SH-SY5Y (cell line): ENCODE results near the gene EIF3F.

Source experiments
- GATA2 ChIP-seq: IDR thresholded peaks from 2 replicates; pipeline ENCODE4 v1.6.1; 2011; ENCODE audit warnings: mild to moderate bottlenecking, low read depth, low read length
- GATA3 ChIP-seq: IDR thresholded peaks from 2 replicates; pipeline ENCODE4 v1.6.1; 2011; ENCODE audit warnings: low read depth, mild to moderate bottlenecking, low read length, moderate library complexity

Gene EIF3F

DNA sequence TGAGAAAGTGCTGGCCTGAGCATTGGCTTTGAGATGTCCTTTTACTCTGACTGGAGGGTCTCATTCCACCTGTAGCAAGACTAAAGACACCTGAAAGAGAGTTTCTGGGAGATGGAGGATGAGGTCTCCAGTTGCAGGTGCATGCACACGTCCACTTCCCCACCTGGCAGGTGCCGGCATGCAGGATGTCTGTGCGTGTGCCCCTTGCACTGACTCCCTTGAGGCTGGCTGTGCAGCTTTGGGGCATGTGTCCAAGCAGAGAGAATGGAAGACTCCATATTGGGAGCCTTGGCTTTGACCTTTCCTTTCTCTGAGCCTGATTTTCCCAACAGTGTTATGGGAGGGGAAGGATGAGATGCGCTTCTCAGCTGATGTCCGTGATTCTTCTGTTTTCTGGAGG lies 49.8 kb downstream of the EIF3F start:
- TF ChIP-seq GATA2 (no peak), GATA3 (no peak)

DNA sequence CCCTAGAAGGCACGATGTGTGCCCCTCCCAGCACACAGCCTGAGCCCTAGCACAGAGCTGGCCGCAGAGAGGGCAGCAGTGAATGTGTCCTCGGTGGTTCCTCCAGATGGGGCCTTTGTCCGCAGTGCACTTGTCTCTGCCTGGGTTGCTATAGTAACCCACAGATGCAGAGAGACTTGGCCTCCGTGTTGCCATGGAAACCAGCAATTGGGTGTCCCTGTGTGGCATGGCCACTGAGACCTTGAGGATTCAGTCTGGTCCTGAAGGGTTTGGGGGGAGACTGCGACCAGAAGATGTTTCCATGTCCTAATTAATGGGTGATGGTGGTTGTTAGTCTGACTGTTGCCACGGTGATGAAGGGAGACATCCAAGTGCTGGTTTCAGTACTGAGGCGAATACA lies 51.3 kb downstream of the EIF3F start:
- no peak for TF ChIP-seq GATA3
- no peak for TF ChIP-seq GATA2

DNA sequence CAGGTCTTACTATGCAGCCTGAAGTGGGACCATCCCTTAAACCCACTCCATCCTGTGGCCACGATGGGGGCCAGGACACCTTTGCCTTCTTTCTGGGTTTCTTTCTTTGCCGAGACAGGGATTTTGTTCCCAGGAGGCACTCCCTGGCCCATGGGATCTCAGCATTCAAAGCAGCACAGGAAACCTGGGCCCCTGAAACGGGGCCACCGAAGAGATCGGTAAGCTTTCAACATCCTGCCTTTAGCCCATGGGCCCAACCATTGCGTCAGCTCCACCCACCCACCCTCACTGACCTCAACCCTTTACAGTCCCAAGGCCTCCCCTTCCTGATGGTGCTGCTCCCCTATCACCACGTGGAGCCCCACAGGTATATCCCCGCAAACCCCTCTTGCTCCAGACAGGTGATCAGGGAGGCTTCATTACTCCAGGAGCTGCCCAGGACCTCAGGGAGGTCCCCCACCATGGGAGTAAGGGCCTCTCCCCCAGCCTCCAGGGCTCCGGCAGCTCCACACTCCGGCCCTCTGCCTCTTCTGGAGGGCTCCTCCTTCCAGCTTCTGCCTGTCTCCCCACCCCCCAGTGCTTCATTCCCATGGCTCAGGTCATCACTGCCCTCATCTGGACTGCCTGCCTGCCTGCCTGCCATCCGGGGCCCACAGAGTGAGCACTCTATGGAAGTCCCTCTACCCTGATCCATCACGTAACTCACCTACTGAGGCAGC lies 51.8 kb downstream of the EIF3F start:
- no peak for TF ChIP-seq GATA2
- TF ChIP-seq GATA3: no peak

DNA sequence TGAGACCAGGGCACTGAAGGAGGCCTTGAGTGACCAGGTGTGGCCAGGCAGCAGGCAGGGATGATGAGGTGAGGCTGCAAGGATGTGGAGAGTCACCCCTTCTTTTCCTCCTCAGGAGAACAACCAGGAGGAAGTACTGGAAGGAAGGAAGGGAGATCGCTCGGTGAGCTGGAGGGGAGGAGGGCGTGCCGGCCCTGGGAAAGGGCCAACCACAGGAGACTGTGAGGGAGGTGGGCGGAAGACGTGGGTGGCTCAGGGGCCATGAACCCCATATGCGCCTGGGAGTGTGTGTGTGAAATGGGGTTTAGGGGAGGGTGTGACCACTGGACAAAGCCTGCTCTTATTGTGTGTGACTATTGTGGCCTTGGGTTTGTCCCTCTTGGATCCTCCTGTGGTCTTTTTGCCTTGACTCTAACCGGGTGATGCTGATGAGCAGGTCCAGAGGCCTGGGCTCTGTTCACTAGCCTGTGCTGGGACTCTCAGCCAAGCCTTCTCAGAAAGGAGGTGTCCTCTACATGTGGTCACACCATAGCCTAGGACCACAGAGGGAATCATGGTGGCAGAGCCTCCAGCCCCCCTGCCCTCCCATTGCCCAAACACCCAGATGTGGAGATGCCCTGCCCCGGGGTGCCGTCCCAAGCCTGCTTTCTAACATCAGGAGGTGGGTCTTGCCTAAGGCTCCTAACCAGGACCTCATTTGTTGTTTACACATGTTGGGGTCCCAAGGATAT lies 52.6 kb downstream of the EIF3F start:
- TF ChIP-seq GATA3 (no peak), GATA2 (no peak)

DNA sequence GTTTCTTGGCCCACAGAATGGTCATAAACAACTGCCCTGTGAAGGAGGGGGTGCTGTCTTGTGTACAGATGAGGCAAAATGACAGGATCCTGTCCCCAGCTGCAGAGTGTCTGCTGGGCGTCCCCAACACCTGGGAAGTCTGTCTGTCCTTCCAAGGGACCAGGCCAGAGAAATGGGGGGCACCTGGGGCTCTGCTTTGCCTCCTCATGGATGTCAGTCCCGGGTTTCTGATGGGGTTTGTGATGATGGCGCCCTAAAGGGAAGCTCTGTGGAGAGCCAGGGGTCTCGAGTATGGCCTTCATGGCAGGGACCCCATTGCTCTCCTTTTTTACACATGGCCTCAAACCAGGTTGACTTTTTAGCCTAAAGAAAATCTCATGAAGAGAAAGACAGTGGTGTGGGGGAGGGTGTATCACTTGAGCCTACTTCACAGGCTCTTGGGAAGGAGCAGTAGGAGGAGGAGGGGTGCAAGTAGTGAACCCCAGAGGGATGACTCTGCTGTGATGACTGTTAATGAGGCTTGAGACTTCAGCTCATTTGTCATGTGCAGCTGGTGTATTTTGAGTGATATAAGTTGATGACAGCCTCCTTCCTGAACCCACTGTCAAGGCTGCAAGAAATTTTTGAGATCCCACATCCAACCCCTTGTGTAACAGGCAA lies 53.3 kb downstream of the EIF3F start:
- TF ChIP-seq GATA2 (no peak), GATA3 (no peak)

DNA sequence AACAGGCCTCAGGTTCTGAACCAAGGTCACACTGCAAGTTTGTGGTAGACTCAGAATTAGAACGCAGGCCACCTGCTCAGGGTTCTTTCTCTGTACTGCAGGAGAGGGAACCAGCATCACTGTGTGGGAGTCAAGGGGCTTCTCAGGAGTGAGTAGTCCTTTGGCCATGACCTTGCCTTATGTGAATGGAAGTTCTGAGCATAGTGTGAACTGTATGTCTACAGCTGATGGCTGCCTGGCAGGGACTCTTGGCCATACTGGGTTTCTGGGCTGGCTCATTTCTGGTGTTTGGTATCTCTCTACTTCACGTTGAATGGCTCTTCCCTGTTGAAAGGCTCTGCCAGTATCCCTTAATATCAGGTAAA lies 53.8 kb downstream of the EIF3F start:
- TF ChIP-seq GATA3 (no peak), GATA2 (no peak)

DNA sequence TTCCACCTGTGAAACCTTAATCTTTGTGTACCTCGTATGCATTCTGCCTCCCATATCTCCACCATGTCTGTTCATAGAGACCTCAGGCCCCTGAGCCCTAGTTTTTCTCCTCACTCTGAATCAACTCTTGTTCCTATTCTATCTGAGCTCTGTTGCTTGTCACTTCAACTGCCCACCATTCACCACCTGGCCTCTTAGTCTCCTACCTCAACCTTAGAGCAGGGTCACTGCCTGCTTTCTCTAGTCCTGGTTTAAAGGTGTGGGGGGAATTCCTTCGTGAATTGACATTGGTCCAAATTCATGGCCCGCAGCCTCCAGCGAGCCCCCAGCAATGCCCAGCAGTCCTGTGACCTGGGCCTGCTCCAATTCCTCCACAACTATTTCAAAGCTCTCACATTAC lies 54.4 kb downstream of the EIF3F start:
- no peak for TF ChIP-seq GATA3
- TF ChIP-seq GATA2: no peak

DNA sequence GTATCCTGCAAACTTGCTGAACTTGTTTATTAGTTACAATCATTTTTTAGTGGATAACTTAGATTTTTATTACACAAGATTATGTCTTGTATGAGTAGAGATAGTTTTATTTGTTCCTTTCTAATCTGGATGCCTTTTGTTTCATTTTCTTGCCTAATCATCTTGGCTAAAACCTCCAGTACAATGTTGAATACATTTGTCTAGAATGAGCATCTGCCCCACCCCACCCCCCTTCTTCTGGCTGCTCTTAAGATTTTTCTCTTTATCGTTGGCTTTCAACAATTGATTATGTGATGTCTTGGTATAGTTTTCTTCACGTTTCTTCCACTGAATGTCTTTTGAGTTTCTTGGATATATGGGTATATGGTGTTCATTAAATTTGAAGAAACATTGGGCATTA lies 56.6 kb downstream of the EIF3F start:
- TF ChIP-seq GATA2 (no peak), GATA3 (no peak)

DNA sequence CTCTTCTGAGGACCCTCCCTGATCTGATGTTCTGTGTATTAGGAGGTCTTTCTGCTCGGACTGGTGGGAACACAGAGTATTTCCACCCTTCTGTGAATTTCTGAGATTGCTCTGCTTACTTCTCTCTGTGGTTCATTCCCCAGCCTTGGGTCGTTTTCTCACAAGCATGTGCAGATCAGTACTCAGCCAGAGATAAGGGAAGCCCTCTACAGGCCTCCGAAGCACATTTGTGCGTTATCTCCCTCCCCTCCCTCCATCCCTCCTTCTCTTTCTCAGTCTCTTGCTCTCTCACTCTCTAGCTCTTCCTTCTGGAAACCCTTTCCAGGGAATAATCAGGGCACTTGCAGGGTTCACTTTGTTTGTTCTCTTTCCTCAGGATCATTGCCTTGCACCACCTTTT lies 58.7 kb downstream of the EIF3F start:
- no peak for TF ChIP-seq GATA2
- TF ChIP-seq GATA3: no peak

DNA sequence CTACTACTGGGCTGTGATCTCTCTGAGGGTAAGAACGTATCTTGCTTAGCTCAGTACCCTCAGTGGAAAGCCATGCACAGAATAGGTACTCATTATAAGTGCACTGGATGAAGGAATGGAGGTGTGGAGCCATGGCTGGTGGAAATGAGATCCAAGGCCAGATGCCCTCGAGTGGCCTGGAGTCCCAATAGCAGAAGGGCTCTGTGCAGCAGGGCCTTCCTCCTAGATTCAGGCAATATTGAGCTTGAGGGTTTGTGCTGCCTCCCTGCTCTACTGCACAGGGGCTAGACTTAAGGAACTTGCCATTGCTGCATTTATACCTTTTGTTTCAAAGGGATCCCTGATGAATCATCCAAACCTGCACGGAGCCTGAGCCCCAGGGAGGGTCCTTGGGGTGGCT lies 60.2 kb downstream of the EIF3F start:
- no peak for TF ChIP-seq GATA3

DNA sequence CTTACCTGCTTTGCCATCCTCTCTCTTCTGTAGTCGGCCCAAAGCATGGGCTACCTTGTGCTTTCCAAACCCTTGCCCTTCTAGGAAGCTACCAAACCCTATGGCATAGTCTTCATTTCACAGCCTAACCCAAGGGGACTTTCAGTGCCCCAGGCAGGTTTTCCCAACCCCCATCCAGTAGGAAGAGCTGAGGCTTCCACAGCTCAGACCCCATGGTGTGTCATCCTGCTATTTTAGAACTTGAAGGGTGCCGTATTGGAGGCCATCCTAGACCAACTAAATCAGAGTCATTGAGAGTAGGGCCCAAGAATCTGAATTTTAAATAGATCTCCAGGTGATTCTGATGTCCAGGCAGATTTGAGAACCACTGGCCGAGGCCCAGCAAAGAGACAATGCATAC lies 61.9 kb downstream of the EIF3F start:
- TF ChIP-seq GATA3 (no peak), GATA2 (no peak)
